H4 (cell line): Measurements from ENCODE around the gene UROD. TPM values are rescaled to one million over a fixed set of nuclear protein-coding genes. Genes with fewer than 3 reads are reported as not detected.
A peak's percentile ranks its signal among the peaks of the same experiment; 100 is the strongest.

Experiments used
- DNase-seq: peaks from one replicate; pipeline ENCODE4 v3.0.0-alpha.2; 2015; ENCODE audit warnings: low spot score
- total RNA-seq: library from RNA; depleted of rRNA; stranded (reverse); fragments of >200 nt; shearing (Covaris generic); gene quantifications from 2 replicates; pipeline ENCODE4 v1.2.3, GENCODE V29; 2014

The UROD gene
- total RNA-seq, 1 experiment from 2014 or later = 125 TPM

- DNase-seq = no peak
Measured at GRCh38 chr1:45008516-45008915, 3.5 kb upstream of the UROD start.

- DNase-seq = no peak
Measured at GRCh38 chr1:45009296-45009865, 2.7 kb upstream of the UROD start.

GRCh38 chr1:45009956-45010854 lies 1.8 kb upstream of the UROD start:
- no peak for DNase-seq

- peak; percentile 85 for DNase-seq
Measured at GRCh38 chr1:45010855-45011811, 921 bp upstream of the UROD start, which contains the start of gene HECTD3. Gene HECTD3, minus strand, starts transcription at chr1:45011324. Its CDS starts 67 bp downstream, at chr1:45011257.

- DNase-seq = peak; percentile 63
Measured at GRCh38 chr1:45012639-45013278, 705 bp downstream of the UROD start.

- DNase-seq = no peak
Measured at GRCh38 chr1:45013551-45014209, 1.6 kb downstream of the UROD start.

GRCh38 chr1:45014321-45015028 lies 2.4 kb downstream of the UROD start:
- peak; percentile 83 for DNase-seq

- DNase-seq = no peak
Measured at GRCh38 chr1:45015683-45016082, 3.6 kb downstream of the UROD start.

- DNase-seq = no peak
Measured at GRCh38 chr1:45016090-45016697, 4.1 kb downstream of the UROD start.

- DNase-seq = no peak
Measured at GRCh38 chr1:45016767-45017166, 4.7 kb downstream of the UROD start.

- DNase-seq = peak; percentile 75
Measured at GRCh38 chr1:45018599-45019230, 6.7 kb downstream of the UROD start.

GRCh38 chr1:45023663-45024062 lies 11.6 kb downstream of the UROD start:
- no peak for DNase-seq

GRCh38 chr1:45026446-45026845 lies 14.4 kb downstream of the UROD start:
- DNase-seq = no peak

- no peak for DNase-seq
Measured at GRCh38 chr1:45032837-45033236, 20.8 kb downstream of the UROD start.

- no peak for DNase-seq
Measured at GRCh38 chr1:45033356-45033755, 21.3 kb downstream of the UROD start.

GRCh38 chr1:45035631-45036301 lies 23.7 kb downstream of the UROD start:
- DNase-seq = no peak

- DNase-seq = no peak
Measured at GRCh38 chr1:45037456-45037855, 25.4 kb downstream of the UROD start.

- DNase-seq = no peak
Measured at GRCh38 chr1:45038240-45038639, 26.2 kb downstream of the UROD start.
